ENCODE data around the gene LIMS1. TPM values are rescaled to one million over a fixed set of nuclear protein-coding genes. Genes with fewer than 3 reads are reported as not detected.

The LIMS1 gene
- total RNA-seq, 1 experiment from 2014 or later = 101 TPM

DNA sequence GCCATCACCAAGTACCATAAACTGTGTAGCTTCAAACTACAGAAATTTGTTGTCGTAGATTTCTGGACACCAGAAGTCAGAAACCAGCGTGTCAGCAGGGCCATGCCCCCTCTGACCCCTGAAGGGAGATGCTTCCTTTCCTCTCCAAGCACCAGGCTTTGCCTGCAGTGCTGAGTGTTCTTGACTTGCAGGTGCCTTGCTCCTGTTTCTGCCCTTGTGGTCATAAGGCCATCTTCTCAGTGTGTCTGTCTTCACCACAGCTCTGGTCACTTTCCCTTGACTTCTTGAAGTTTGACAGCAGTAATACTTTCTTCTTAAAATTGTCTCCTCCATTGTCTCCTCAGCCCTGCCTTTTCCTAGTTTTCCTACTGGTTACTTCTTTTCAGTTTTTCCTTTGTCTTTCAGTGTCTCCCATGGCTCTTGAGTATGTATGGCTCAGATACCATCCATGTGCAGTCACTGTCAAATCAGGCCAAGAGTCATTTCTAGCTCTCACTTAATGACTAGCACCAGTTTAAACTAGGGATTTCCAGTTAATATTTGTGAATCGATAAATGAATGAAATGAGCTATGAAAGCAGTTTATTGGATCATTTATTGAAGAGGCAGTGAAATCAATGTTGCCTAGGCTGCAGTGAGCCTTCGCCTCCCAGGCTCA lies 93.8 kb downstream of the LIMS1 start:
- no peaks in the 10 kb centered on the region for H3K36me3 ChIP-seq (ENCODE audit: control insufficient read depth, insufficient read depth, low read length)
- CTCF ChIA-PET = interaction anchor here (1.1 kb wide), 1 partner anchor 9 kb away, joined by 3 read pairs; no protein-coding TSS in a partner anchor
- in situ Hi-C loops (cut with HindIII; ENCODE audit: low pct_unique_long_range_greater_than_20kb, low sequenced_read_pairs) = no loop called here
- no peak overlapping the region for H3K4me3 ChIP-seq (ENCODE audit: low read depth in 2 of 2, low read length in 2 of 2)
- intact Hi-C loops (cut with micrococcal nuclease; ENCODE audit: unreplicated experiment) = no loop called here
- POLR2A ChIA-PET = no interaction called here
- peak overlapping the region; percentile 36; the same call in 1 of the 2 replicates for H3K27ac ChIP-seq (ENCODE audit: low read length)
- H3K27me3 ChIP-seq (ENCODE audit: control insufficient read depth, insufficient read depth, low read length) = no peaks in the 10 kb centered on the region
- ATAC-seq (no peak), DNase-seq (ENCODE audit: low read depth, low spot score) (no peak)
- BruUV-seq (replicated peaks) = no TSS peak
- H3K4me1 ChIP-seq (ENCODE audit: control insufficient read depth, insufficient read depth, low read length) = peaks cover 45% of the 10 kb centered on the region
- no peaks in the 10 kb centered on the region for H3K9me3 ChIP-seq (ENCODE audit: control insufficient read depth, insufficient read depth, low read depth, low read length)
- TF ChIP-seq, protein P1, sequence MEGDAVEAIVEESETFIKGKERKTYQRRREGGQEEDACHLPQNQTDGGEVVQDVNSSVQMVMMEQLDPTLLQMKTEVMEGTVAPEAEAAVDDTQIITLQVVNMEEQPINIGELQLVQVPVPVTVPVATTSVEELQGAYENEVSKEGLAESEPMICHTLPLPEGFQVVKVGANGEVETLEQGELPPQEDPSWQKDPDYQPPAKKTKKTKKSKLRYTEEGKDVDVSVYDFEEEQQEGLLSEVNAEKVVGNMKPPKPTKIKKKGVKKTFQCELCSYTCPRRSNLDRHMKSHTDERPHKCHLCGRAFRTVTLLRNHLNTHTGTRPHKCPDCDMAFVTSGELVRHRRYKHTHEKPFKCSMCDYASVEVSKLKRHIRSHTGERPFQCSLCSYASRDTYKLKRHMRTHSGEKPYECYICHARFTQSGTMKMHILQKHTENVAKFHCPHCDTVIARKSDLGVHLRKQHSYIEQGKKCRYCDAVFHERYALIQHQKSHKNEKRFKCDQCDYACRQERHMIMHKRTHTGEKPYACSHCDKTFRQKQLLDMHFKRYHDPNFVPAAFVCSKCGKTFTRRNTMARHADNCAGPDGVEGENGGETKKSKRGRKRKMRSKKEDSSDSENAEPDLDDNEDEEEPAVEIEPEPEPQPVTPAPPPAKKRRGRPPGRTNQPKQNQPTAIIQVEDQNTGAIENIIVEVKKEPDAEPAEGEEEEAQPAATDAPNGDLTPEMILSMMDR (IDR thresholded peaks at IDR 0.05) = no peak
- TF ChIP-seq POLR2AphosphoS5 (IDR thresholded peaks at IDR 0.05; ENCODE audit: low read depth, low read length) = no peak
- TF ChIP-seq, protein P2, sequence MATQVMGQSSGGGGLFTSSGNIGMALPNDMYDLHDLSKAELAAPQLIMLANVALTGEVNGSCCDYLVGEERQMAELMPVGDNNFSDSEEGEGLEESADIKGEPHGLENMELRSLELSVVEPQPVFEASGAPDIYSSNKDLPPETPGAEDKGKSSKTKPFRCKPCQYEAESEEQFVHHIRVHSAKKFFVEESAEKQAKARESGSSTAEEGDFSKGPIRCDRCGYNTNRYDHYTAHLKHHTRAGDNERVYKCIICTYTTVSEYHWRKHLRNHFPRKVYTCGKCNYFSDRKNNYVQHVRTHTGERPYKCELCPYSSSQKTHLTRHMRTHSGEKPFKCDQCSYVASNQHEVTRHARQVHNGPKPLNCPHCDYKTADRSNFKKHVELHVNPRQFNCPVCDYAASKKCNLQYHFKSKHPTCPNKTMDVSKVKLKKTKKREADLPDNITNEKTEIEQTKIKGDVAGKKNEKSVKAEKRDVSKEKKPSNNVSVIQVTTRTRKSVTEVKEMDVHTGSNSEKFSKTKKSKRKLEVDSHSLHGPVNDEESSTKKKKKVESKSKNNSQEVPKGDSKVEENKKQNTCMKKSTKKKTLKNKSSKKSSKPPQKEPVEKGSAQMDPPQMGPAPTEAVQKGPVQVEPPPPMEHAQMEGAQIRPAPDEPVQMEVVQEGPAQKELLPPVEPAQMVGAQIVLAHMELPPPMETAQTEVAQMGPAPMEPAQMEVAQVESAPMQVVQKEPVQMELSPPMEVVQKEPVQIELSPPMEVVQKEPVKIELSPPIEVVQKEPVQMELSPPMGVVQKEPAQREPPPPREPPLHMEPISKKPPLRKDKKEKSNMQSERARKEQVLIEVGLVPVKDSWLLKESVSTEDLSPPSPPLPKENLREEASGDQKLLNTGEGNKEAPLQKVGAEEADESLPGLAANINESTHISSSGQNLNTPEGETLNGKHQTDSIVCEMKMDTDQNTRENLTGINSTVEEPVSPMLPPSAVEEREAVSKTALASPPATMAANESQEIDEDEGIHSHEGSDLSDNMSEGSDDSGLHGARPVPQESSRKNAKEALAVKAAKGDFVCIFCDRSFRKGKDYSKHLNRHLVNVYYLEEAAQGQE (IDR thresholded peaks at IDR 0.05; ENCODE audit: insufficient read depth in 1 of 2, low read depth in 2 of 2, low read length in 1 of 2) = no peak
- no peak for TF ChIP-seq TCF7L2 (IDR thresholded peaks at IDR 0.05; ENCODE audit: low read depth, low read length)
- TF ChIP-seq SIN3A (IDR thresholded peaks at IDR 0.05; ENCODE audit: borderline replicate concordance, insufficient read depth, low read depth, low read length) = no peak

DNA sequence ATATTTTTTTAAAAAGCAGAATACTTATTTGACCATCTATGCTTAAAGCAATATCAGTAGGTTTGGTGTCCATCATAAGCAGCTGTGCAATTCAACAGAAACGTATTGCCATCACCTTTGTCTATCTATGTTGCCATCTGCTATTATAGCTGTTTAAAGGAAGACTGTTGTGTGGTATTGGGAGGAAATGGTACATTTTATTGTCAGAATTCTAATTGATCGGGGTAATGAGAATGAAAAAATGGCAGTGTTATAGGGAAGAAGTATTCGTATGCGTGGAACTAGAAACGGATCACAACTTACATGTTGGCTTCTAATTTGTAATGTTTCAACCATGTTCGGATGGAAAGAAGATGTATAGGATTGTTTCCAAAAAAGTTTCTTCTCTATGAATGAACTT lies 94.7 kb downstream of the LIMS1 start:
- DNase-seq (ENCODE audit: low read depth, low spot score) (no peak), ATAC-seq (no peak)
- Histone ChIP-seq H3K36me3 (ENCODE audit: control insufficient read depth, insufficient read depth, low read length) (no peaks in the 10 kb centered on the region), H3K27me3 (ENCODE audit: control insufficient read depth, insufficient read depth, low read length) (no peaks in the 10 kb centered on the region), H3K9me3 (ENCODE audit: control insufficient read depth, insufficient read depth, low read depth, low read length) (no peaks in the 10 kb centered on the region), H3K27ac (ENCODE audit: low read length) (peak overlapping the region; percentile 57; the same call in 1 of the 2 replicates), H3K4me3 (ENCODE audit: low read depth in 2 of 2, low read length in 2 of 2) (no peak overlapping the region), H3K4me1 (ENCODE audit: control insufficient read depth, insufficient read depth, low read length) (peaks cover 45% of the 10 kb centered on the region)
- intact Hi-C loops (cut with micrococcal nuclease; ENCODE audit: unreplicated experiment) (no loop called here), in situ Hi-C loops (cut with HindIII; ENCODE audit: low pct_unique_long_range_greater_than_20kb, low sequenced_read_pairs) (no loop called here)
- CTCF ChIA-PET = interaction anchor here (0.6 kb wide), 1 partner anchor 63 kb away, joined by 5 read pairs; no protein-coding TSS in a partner anchor
- no TSS peak for BruUV-seq (replicated peaks)
- TF ChIP-seq, protein P1 (IDR thresholded peaks at IDR 0.05) = no peak
- TF ChIP-seq SIN3A (IDR thresholded peaks at IDR 0.05; ENCODE audit: borderline replicate concordance, insufficient read depth, low read depth, low read length) = no peak
- TF ChIP-seq TCF7L2 (IDR thresholded peaks at IDR 0.05; ENCODE audit: low read depth, low read length) = no peak
- TF ChIP-seq, protein P2 (IDR thresholded peaks at IDR 0.05; ENCODE audit: insufficient read depth in 1 of 2, low read depth in 2 of 2, low read length in 1 of 2) = no peak
- no peak for TF ChIP-seq POLR2AphosphoS5 (IDR thresholded peaks at IDR 0.05; ENCODE audit: low read depth, low read length)
- POLR2A ChIA-PET = no interaction called here
